Stimulated activated naive CD8-positive, alpha-beta T cell treated with anti-CD3 and anti-CD28 coated beads, Interleukin-15, amount 100 ng/mL, for 72 hours (primary cell): ENCODE results near the gene PADI3.
A peak's percentile ranks its signal among the peaks of the same experiment; 100 is the strongest.
"Not testable (repeated sequence)": the region's sequence is repeated elsewhere in the genome, so short reads cannot be mapped to it uniquely, and the experiment has no call there.

Source experiments
- ATAC-seq: fragments of 150-1000 bp; cut with Tn5 transposase; 2 replicates; pipeline ENCODE4 v1.10.0; 2021; ENCODE audit warnings: mild to moderate bottlenecking, moderate library complexity
- DNase-seq, 2 donors: peaks; one replicate each; pipeline ENCODE4 v3.0.0; 2021 to 2022
- H3K27ac Mint-ChIP-seq, 2 donors: one replicate each; pipeline ENCODE4 v1.8.0; 2022; ENCODE audit warnings: mild to moderate bottlenecking in 2 of 2, mixed read lengths in 2 of 2, moderate library complexity in 2 of 2
- H3K27me3 Mint-ChIP-seq: one replicate; pipeline ENCODE4 v1.8.0; 2022; ENCODE audit warnings: mixed read lengths
- H3K4me1 Mint-ChIP-seq: one replicate; pipeline ENCODE4 v1.8.0; 2022; ENCODE audit warnings: mild to moderate bottlenecking, mixed read lengths
- H3K4me3 Mint-ChIP-seq, 2 donors: one replicate each; pipeline ENCODE4 v1.8.0; 2022; ENCODE audit warnings: mild to moderate bottlenecking in 2 of 2, mixed read lengths in 2 of 2, moderate library complexity in 1 of 2
- H3K9me3 Mint-ChIP-seq, 2 donors: one replicate each; pipeline ENCODE4 v1.8.0; 2022; ENCODE audit warnings: mixed read lengths in 2 of 2

The PADI3 gene

DNA sequence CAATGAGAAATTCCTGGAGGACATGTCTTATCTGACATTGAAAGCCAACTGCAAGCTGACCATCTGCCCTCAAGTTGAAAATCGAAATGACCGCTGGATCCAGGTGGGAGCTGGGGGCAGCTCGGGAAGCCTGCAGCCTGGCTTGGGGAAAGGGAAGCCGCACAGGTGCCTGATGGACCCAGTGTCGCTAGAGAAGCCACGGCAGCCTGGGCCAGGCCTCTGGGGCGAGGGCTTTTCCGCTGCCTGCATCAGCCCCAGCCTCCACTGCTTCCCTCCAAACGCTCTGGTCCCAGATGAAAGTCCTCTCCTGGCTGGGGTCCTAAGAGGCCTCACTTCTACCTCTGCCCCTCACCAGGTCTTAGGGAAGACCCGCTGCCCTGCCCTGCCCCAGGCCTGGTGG is 18.8 kb upstream of the PADI3 start:
- Mint-ChIP-seq H3K4me3 (no peak overlapping the region), H3K4me1 (peaks cover 4% of the 10 kb centered on the region), H3K27ac (peak overlapping the region in 1 of 2 donors; percentile 27), H3K9me3 (no peaks in the 10 kb centered on the region), H3K27me3 (peaks cover 29% of the 10 kb centered on the region)
- DNase-seq (no peak), ATAC-seq (no peak)

DNA sequence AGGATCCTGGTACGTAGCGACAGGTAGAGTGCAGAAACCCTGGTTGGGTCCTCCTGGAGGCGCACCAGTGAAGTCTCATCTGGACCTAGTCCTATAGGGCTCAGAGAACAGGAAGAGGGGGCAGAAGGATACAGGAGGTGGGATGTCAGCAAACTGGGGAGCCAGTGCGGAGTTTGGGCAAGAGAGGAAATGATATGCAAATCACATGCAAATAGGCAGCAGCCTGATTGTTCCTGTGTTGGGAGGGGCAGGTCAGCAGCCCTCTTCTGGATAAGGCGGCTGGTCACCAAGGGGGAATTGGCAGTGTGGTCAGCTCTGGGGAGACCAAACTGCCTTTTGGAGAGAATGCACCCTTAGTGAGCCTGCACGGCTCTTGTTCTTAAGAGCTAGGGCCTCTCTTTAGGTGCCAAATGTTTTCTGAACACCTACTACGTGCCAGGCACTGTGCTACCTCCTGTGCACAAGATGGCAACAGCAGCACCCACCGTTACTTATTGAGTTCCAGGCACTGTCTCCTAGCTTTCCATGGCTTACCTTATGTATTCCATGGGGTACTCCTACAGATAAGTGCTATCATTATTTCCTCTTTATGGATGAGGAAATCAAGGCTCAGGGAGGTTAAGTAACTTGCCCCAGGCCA is 18.1 kb upstream of the PADI3 start:
- DNase-seq (no peak), ATAC-seq (no peak)
- peak overlapping the region in 1 of 2 donors; percentile 20 for H3K27ac Mint-ChIP-seq
- H3K4me3 Mint-ChIP-seq, result no peak overlapping the region
- no peaks in the 10 kb centered on the region for H3K9me3 Mint-ChIP-seq
- peaks cover 35% of the 10 kb centered on the region for H3K27me3 Mint-ChIP-seq
- peaks cover 4% of the 10 kb centered on the region for H3K4me1 Mint-ChIP-seq

DNA sequence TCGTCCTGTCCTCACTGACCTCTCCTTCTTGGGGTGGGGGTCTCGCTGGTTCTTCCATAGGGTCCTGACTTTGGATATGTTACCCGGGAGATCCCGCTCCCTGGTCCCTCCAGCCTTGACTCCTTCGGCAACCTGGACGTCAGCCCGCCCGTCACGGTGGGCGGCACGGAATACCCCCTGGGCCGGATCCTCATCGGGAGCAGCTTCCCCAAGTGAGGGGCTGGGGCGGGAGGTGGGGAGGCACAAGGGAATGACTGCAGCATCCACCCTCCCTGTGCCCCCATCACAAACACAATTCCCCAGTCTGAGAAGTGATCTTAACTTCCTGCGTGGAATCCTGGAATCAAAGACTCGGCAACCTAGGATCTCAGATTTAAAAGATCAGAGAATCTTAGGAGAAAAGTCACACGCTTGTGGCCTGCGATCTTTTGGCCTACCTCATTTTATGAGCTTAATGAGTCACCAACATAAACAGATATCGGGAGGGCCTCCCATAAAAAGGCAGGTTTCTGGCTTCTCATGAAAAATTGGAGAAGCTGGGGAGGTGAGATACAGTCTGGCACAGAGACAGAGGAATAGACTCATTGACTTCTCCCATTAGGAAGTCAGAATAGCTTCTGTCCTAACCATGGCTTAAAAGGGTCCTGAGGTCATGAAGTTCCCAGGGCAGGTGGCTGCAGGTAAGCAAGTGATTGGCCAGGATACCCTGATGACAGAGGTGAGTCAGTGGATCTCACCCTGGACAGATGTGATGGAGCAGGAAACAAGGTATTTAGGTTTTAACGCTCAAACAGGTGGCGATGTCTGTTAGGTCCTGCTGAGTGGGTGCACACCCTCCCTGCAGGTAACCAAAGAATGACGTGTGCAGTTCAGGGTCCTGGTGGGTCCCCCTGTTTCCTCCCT is 15.9 kb upstream of the PADI3 start:
- Mint-ChIP-seq H3K27ac (no peak overlapping the region), H3K4me3 (no peak overlapping the region), H3K27me3 (peaks cover 46% of the 10 kb centered on the region), H3K9me3 (no peaks in the 10 kb centered on the region), H3K4me1 (peaks cover 4% of the 10 kb centered on the region)
- ATAC-seq (no peak), DNase-seq (no peak)

DNA sequence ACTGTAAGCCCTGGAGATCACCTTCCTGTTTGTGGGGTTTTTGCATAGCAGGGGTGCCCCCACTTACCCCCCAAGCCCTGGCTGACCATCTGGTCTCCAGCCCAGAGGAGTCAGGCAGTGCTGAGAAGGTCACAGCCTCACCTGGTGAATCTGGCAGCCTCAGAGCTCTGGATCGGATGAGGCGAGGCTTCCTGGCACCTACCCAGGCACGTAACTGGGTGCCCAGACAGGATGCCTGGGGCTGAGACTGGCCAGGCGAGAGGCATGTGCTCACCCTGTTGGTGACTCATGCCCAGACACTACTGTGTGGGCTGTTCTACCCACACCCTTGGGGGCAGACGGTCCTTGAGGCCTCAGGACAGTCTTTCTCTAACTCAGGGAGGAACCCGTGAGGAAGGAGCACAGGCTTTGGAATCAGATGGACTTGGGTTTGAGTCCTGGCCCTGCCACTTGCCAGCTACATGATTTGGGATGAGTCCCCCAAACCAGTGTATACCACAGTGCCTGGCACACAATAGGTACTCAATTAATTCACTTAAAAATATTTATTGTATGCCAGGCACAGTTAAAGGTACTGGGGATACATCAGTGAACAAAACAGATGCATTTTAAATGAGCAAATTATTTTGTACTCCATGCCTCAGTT is 15.1 kb upstream of the PADI3 start:
- H3K27ac Mint-ChIP-seq, result no peak overlapping the region
- DNase-seq (no peak), ATAC-seq (no peak)
- H3K9me3 Mint-ChIP-seq, result no peaks in the 10 kb centered on the region
- H3K27me3 Mint-ChIP-seq, result peaks cover 46% of the 10 kb centered on the region
- H3K4me1 Mint-ChIP-seq, result peaks cover 4% of the 10 kb centered on the region
- no peak overlapping the region for H3K4me3 Mint-ChIP-seq

DNA sequence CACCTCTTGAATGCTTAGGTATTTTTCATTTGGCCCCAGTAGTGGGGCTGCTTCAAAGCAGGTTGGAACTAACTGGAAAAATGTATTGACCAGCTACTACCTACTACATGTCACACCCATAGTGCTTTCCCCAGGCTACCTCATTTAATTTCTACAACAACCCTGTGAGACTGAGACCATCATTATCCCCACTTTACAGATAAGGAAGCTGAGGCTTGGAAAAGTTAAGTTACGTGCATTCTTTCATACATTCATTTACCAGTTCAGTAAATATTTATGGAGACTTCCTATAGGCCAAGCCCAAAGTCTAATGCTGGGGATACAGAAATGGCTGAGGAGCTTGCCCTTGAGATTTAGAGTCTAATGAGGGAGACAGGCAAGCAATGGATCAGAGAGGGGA is 14.5 kb upstream of the PADI3 start:
- no peak overlapping the region for H3K27ac Mint-ChIP-seq
- no peak overlapping the region for H3K4me3 Mint-ChIP-seq
- peaks cover 4% of the 10 kb centered on the region for H3K4me1 Mint-ChIP-seq
- ATAC-seq (no peak), DNase-seq (no peak)
- peaks cover 46% of the 10 kb centered on the region for H3K27me3 Mint-ChIP-seq
- H3K9me3 Mint-ChIP-seq, result no peaks in the 10 kb centered on the region

DNA sequence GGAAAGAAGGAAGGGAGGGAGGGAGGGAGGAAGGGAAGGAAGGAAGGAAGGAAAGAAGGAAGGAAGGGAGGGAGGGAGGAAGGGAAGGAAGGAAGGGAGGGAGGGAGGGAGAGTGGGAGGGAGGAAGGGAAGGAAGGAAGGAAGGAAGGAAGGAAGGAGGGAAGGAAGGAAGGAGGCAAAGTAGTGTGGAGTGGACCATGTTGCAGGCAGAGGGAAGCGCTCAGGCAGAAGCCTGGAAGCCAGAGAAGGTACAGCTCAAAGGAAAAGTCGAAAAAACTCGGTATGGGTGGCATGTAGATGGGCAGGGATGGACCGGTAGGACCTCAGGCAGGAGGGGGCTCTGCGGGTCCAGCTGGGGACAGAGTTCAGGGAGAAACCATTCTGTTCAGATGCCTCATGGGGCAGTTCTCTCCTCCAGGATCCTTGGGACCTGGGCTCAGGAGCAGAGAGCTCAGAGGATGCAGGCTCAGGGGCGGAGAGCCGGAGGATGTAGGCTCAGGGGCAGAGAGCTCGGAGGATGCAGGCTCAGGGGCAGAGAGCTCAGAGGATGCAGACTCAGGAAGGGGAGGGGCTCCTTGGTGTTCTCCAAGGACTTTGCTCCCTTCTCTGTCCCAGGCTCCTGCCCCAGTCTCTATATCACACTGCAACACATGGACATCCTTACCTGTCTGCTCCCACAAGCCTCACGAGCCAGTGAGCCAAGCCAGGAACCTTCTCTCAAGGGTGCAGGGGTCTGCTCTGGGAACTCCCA is 13.6 kb upstream of the PADI3 start:
- peaks cover 4% of the 10 kb centered on the region for H3K4me1 Mint-ChIP-seq
- no peak for DNase-seq
- H3K9me3 Mint-ChIP-seq, result no peaks in the 10 kb centered on the region
- H3K27ac Mint-ChIP-seq, result no peak overlapping the region
- ATAC-seq, result no peak
- peaks cover 46% of the 10 kb centered on the region for H3K27me3 Mint-ChIP-seq
- H3K4me3 Mint-ChIP-seq, result no peak overlapping the region

DNA sequence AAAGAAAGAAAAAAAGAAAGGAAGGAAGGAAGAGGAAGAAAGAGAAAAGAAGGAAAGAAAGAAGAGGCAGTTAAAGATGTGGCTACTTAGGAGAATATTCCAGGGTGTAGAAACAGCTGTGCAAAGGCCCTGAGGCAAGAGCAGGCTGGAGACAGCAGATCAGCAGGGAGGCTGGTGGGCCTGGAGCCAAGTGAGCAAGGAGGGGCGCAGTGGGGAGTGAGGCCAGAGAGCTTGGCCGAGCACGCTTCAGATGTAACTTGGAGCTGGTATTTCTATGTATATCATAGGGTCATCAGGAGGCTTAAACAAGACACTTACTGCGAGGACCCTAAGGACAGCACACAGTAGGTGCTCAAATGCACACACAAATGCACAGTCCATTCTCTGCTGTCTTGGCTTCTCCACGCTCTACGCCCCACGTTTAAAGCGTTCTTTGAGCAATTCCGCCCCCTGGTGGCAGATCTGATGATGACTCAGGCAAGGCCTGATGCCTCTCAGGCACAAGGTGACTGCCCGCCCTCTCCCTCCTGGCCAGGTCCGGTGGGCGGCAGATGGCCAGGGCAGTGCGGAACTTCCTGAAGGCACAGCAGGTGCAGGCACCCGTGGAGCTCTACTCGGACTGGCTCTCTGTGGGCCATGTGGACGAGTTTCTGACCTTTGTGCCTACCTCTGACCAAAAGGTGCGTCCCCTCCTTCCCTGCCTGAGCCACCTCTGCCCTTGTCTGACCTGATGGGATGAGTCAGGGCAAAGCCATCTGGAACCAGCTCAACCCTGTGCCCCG is 11.9 kb upstream of the PADI3 start:
- ATAC-seq, result peak; percentile 80
- Mint-ChIP-seq H3K27ac (no peak overlapping the region), H3K9me3 (no peaks in the 10 kb centered on the region), H3K27me3 (peaks cover 52% of the 10 kb centered on the region), H3K4me3 (no peak overlapping the region), H3K4me1 (peaks cover 4% of the 10 kb centered on the region)
- DNase-seq, result peak; percentile 81 to 83

DNA sequence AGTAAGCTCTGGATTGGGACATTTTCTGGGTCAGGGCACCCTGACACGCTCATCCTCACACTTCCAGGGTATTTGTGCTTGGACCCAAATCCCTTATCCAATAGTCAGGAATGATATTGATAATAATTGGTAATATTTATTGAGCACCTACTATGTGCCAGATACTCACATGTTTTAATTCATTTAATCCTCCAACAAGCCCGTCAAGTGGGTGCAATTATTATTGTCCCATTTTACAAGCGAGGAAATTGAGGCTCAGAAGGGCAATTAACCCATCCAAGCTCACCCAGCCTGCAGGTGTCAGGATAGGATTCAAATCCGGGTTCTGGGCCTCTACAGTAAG is 11.4 kb upstream of the PADI3 start:
- ATAC-seq (no peak), DNase-seq (no peak)
- Mint-ChIP-seq H3K27me3 (peaks cover 47% of the 10 kb centered on the region), H3K9me3 (no peaks in the 10 kb centered on the region), H3K4me3 (no peak overlapping the region), H3K4me1 (peaks cover 4% of the 10 kb centered on the region), H3K27ac (no peak overlapping the region)

DNA sequence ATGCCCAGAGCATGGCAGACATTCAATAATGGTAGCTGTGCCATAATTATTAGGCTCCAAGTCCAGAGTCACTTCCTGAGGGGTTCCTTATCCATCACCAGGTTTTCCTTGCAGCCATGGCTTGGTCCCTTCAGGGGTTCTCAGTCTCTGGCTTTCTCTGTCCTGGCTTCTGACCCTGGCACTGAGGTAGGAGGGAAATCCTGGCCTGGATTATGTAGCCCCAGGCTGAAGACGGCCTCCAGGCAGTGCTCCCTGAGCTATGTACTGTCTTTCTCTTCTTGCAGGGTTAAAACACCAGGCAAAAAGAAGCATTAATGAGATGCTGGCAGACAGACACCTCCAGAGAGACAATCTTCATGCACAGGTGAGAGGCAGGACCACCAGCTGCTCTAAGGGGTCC is 9.5 kb upstream of the PADI3 start:
- Mint-ChIP-seq H3K9me3 (no peaks in the 10 kb centered on the region), H3K4me1 (no peaks in the 10 kb centered on the region), H3K27me3 (peaks cover 32% of the 10 kb centered on the region), H3K27ac (no peak overlapping the region), H3K4me3 (no peak overlapping the region)
- DNase-seq (peak; percentile 33 to 57), ATAC-seq (peak; percentile 75)

DNA sequence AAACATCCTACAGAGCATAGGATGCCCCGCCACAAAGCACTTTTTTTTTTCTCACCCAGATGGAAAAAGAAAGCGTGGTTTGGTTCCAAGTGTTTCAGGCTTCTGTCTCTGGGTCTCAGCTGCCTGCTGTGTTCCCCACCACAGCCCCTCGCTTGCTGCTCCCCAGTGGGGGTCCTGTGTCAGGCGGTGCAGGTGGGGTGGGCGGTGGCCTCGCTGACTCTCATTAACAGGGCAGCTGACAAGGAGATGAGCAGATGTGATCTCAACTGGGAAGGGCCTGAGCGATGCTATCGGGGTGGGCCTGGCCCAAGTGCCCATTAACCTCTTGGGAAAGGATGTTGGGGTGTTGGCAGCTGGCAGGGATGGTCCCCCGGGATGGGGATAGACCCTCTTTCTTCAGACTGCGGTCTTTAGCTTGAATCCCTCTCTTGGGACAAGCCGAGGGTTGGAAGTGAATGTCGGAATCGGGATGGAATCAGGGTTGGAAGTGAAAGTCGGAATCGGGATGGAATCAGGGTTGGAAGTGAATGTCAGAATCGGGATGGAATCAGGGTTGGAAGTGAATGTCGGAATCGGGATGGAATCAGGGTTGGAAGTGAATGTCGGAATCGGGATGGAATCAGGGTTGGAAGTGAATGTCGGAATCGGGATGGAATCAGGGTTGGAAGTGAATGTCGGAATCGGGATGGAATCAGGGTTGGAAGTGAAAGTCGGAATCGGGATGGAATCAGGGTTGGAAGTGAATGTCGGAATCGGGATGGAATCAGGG is 7.7 kb upstream of the PADI3 start:
- ATAC-seq, result not testable (repeated sequence)
- DNase-seq, result peak in 1 of 2 donors; percentile 9

DNA sequence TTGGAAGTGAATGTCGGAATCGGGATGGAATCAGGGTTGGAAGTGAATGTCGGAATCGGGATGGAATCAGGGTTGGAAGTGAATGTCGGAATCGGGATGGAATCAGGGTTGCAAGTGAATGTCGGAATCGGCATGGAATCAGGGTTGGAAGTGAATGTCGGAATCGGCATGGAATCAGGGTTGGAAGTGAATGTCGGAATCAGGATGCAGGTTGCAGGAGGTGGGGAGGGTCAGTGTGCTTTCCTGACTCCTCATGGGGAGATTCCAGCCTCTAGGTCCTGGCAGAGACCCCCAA is 7.2 kb upstream of the PADI3 start:
- H3K9me3 Mint-ChIP-seq, DNase-seq, ATAC-seq, H3K27ac Mint-ChIP-seq, H3K4me1 Mint-ChIP-seq, H3K4me3 Mint-ChIP-seq: not testable (repeated sequence)
- H3K27me3 Mint-ChIP-seq, result peaks cover 27% of the 10 kb centered on the region

More for the DNA sequence above, 7.7 kb upstream of the PADI3 start:
- H3K4me1 Mint-ChIP-seq, H3K27ac Mint-ChIP-seq, H3K4me3 Mint-ChIP-seq, H3K9me3 Mint-ChIP-seq: not testable (repeated sequence)
- peaks cover 33% of the 10 kb centered on the region for H3K27me3 Mint-ChIP-seq

DNA sequence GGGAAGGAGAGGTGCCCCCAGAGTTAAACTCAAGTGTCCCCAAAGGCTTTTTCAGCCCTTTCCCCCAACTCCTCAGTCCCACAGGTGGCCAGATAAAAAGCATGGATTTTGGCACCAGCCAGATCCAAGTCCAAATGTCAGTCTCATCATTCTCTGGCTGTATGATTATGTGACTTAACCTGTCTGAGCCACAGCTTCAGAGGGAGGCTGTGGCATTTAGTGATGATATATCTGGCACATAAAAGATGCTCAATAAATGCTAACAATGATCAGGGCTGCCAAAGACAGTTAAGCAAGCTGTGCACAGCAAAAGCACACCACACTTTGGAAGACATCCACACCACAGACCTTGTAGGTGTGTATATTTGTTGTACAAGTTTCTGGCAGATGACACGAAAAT is 5.6 kb upstream of the PADI3 start:
- no peak overlapping the region for H3K27ac Mint-ChIP-seq
- no peaks in the 10 kb centered on the region for H3K4me1 Mint-ChIP-seq
- no peak overlapping the region for H3K4me3 Mint-ChIP-seq
- no peaks in the 10 kb centered on the region for H3K9me3 Mint-ChIP-seq
- DNase-seq (no peak), ATAC-seq (no peak)
- H3K27me3 Mint-ChIP-seq, result peaks cover 24% of the 10 kb centered on the region

DNA sequence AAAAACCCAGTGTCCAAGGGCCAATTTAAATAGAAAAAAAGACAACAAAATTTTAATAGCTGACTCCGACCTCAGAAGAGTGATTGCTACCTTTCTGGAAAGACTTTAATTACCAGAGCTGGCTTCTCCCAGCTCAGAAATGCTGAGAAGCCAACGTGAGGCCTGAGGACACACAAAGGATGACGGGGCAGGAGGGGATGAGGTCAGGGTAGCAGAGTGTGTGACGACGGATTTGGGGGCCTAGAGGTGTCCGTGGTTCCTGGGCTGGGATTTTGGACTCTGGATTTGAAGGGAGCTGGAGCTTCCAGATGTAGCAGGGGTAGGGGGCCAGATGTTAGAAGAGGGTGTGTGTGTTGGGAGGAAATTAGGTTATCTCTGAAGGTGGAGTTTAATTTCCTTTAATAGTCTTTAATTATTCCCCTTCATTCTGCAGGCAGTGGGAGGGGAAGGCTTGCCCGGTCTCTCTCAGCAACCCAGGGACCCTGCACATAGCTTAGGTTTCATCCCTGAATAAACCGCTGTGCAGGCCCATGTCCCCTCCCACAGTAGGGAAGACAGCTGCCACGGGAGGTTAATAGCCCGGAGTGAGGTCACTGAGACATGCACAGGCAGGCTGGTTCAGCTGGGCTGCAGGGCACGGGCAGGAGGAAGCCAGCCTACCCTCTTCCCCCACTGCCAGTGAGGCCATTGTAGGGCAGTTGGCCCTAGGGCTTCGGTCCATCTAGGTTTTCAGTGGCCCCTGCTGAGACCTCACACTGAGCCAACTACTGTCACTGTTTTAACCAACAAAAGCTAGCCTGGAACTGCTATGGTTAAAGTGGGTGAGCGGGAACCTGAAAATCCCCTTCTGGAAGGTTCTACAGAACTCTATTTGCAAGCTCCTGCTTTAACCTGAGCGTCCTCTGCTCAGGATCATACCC is 3.8 kb upstream of the PADI3 start:
- Mint-ChIP-seq H3K4me1 (no peaks in the 10 kb centered on the region), H3K9me3 (no peaks in the 10 kb centered on the region), H3K4me3 (no peak overlapping the region), H3K27me3 (peaks cover 26% of the 10 kb centered on the region), H3K27ac (no peak overlapping the region)
- DNase-seq (no peak), ATAC-seq (no peak)
